Heart left ventricle (tissue), 16 donors: ENCODE measurements around the gene LGI1. TPM values are rescaled to one million over a fixed set of nuclear protein-coding genes. Genes with fewer than 3 reads are reported as not detected.

Experiments
- ATAC-seq, 4 donors: fragments of 200-7000 bp; cut with Tn5 transposase; one replicate each; pipeline ENCODE4 v1.9.1; 2020 to 2022; ENCODE audit warnings: moderate library complexity in 4 of 4, mild to moderate bottlenecking in 3 of 4, moderate number of reproducible peaks in 1 of 4
- DNase-seq, 5 donors: peaks; one replicate each; pipeline ENCODE4 v3.0.0-alpha.2; 2020
- H3K27ac ChIP-seq, 12 donors: fragments of 200-600 bp; sonication (generic) in 4 of 12; one replicate each; pipeline versions ENCODE4 v1.5.0 to v1.8.0; 2016 to 2022; ENCODE audit warnings: mild to moderate bottlenecking in 2 of 12
- H3K27me3 ChIP-seq, 9 donors: fragments of 200-600 bp; sonication (generic) in 2 of 9; one replicate each; pipeline versions ENCODE4 v1.5.1 to v1.8.0; 2016 to 2022; ENCODE audit warnings: mild to moderate bottlenecking in 3 of 9
- H3K36me3 ChIP-seq, 9 donors: fragments of 200-600 bp; sonication (generic) in 2 of 9; one replicate each; pipeline versions ENCODE4 v1.5.0 to v1.8.0; 2018 to 2022; ENCODE audit warnings: mild to moderate bottlenecking in 2 of 9
- H3K4me1 ChIP-seq, 12 donors: fragments of 200-600 bp; sonication (generic) in 4 of 12; one replicate each; pipeline versions ENCODE4 v1.5.0 to v1.8.0; 2016 to 2022; ENCODE audit warnings: mild to moderate bottlenecking in 3 of 12
- H3K4me3 ChIP-seq, 12 donors: fragments of 200-600 bp; sonication (generic) in 4 of 12; one replicate each; pipeline versions ENCODE4 v1.5.0 to v1.8.0; 2017 to 2022; ENCODE audit warnings: mild to moderate bottlenecking in 9 of 12, moderate library complexity in 4 of 12
- H3K9me3 ChIP-seq, 12 donors: fragments of 200-600 bp; sonication (generic) in 4 of 12; one replicate each; pipeline versions ENCODE4 v1.5.0 to v1.8.0; 2016 to 2022; ENCODE audit warnings: mild to moderate bottlenecking in 1 of 12
- POLR2A ChIP-seq, 2 donors: fragments of 450-650 bp; IDR thresholded peaks; one replicate each; pipeline ENCODE4 v1.6.1; 2017; ENCODE audit warnings: antibody characterized with exemption in 2 of 2, mild to moderate bottlenecking in 2 of 2, moderate library complexity in 2 of 2
- WGBS, 4 donors: extraction: QIAGEN DNeasy Blood & Tissue Kit in 2 of 4; methylation state at CpG; one replicate each; pipeline versions ENCODE4 v1.1.5 to v1.1.7; 2013 to 2018; 5-methylcytosine and 5-hydroxymethylcytosine counted together
- intact Hi-C, 10 donors: fragments of 100-400 bp; cut with DNase I; formaldehyde crosslinking; loops; one replicate each; pipeline versions ENCODE4 v1.11.1 to v1.14.2; 2022
- polyA plus RNA-seq, 2 donors: library from polyadenylated mRNA; stranded (reverse); fragments of 200-250 nt; gene quantifications; one replicate each; pipeline ENCODE4 v1.2.3, GENCODE V29; 2013
- total RNA-seq, 9 donors: library from RNA; depleted of rRNA in 2 of 9; stranded (reverse); fragments of >200 nt in 2 of 9; fragmentation: NEBNext Ultra II Directional in 3 of 9; extraction: Animal tissue kit (Norgen Biotek cat#: 25700) in 3 of 9; gene quantifications; one replicate each; pipeline versions ENCODE4 v1.1.0 to v1.2.4, GENCODE V29; 2016 to 2023
- TF ChIP-seq, protein P1 (sequence below), 12 donors: fragments of 200-600 bp; sonication (generic) in 4 of 12; IDR thresholded peaks; one replicate each; pipeline versions ENCODE4 v1.5.0 to v1.8.0; 2018 to 2022; ENCODE audit warnings: antibody characterized with exemption in 12 of 12, mild to moderate bottlenecking in 5 of 12
- donor health status: ischemic (EF 13 %, LVEDD 7.1; RV severe dilation, severe dysfunction).
- donor health status: healthy with polysubstance abuse.
- donor health status: DM: no; HTN: yes; CAD: no.
- donor health status: DM: no; HTN: no; CAD: no.
- donor health status: ischemic (EF 25% LVEDD 6.9; RV normal size, moderate dysfunction).
- donor health status: ischemic (EF 25% LVEDD 5.7; RV mildly dilated, moderate dysfunction).
- donor health status: healthy.
- donor health status: DM: yes; HTN: yes; CAD: no.
- donor health status: ischemic (EF 35%, LVEDD 5.7; RV mildly dilated, moderate dysfunction).
- donor health status: nonischemic (EF 11% LVEDD 7.7; RV severe dilation, severe dysfunction).
- donor health status: DM: yes; HTN: yes; CAD: no.
- donor health status: PGD.
- donor health status: ischemic (EF 29% LVEDD 5.4; RV normal size, mild dysfunction).
- donor health status: nonischemic (EF 23%, LVEDD 6.1; RV moderate dilation, normal function).

LGI1 gene
- total and polyA plus RNA-seq, 11 donors, result 0.30 to 0.57 (median 0.52) TPM; not detected in 8

DNA sequence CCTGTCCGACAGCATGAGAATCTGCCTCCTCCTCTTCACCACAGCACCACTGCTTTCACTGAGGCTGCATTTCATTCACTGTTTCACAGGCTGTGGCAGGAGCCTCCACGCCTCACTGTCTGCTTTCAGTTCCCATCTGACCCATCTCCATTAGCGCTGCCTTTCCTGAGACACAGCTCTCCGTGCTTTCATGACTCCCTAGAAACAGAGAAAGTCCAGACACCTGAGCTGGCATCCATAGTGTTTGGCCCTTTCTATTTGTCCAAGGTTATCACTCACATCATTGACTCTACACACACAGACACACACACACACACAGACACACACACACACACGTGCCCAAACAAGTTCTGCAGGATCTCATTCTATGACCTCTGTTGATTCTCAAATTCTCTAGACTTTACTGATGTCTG is 5.2 kb downstream of the LGI1 start:
- TF ChIP-seq, protein P1, sequence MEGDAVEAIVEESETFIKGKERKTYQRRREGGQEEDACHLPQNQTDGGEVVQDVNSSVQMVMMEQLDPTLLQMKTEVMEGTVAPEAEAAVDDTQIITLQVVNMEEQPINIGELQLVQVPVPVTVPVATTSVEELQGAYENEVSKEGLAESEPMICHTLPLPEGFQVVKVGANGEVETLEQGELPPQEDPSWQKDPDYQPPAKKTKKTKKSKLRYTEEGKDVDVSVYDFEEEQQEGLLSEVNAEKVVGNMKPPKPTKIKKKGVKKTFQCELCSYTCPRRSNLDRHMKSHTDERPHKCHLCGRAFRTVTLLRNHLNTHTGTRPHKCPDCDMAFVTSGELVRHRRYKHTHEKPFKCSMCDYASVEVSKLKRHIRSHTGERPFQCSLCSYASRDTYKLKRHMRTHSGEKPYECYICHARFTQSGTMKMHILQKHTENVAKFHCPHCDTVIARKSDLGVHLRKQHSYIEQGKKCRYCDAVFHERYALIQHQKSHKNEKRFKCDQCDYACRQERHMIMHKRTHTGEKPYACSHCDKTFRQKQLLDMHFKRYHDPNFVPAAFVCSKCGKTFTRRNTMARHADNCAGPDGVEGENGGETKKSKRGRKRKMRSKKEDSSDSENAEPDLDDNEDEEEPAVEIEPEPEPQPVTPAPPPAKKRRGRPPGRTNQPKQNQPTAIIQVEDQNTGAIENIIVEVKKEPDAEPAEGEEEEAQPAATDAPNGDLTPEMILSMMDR (IDR thresholded peaks at IDR 0.05), result no peak
- no peak for TF ChIP-seq POLR2A (IDR thresholded peaks at IDR 0.05)
- H3K27me3 ChIP-seq, result peaks cover 0 to 20% (median 0%) of the 10 kb centered on the region in 9 donors
- H3K27ac ChIP-seq, result no peak overlapping the region
- no peak for DNase-seq
- intact Hi-C loops, result no loop called here
- peaks cover 0 to 6% (median 0%) of the 10 kb centered on the region in 12 donors for H3K4me1 ChIP-seq
- H3K9me3 ChIP-seq, result no peaks in the 10 kb centered on the region
- 36 to 55% (median 42%) methylated on average over 5 of the region's 5 CpGs for WGBS, 4 donors
- ATAC-seq, result no peak
- no peaks in the 10 kb centered on the region for H3K36me3 ChIP-seq
- H3K4me3 ChIP-seq, result no peak overlapping the region

DNA sequence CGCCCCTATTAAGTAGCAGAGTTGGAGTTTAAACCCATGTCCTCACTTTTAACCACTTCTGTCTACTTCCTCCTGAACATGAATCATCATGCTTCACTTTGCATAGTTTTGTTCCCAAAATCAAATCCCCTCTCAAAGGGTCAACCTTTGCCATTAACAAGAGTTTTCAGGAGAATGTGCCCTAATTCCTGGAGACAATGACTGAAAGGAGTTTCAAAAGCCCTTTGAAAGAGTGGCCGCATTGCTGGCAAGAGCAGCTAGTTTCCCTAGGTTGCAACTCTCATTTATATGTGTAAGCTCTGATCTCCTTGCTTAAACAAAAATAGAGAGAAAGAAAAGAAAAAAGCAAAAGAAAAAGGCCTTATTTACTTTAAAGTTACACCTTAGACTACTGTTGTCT is 9.2 kb downstream of the LGI1 start:
- 89 to 94% (median 91%) methylated on average over 2 of the region's 2 CpGs for WGBS, 4 donors
- intact Hi-C loops, result no loop called here
- DNase-seq (no peak), ATAC-seq (no peak)
- no peaks in the 10 kb centered on the region for H3K4me1 ChIP-seq
- H3K4me3 ChIP-seq, result no peak overlapping the region
- H3K27me3 ChIP-seq, result no peaks in the 10 kb centered on the region
- no peaks in the 10 kb centered on the region for H3K36me3 ChIP-seq
- TF ChIP-seq, protein P1 (IDR thresholded peaks at IDR 0.05), result no peak
- no peak overlapping the region for H3K27ac ChIP-seq
- H3K9me3 ChIP-seq, result no peaks in the 10 kb centered on the region

DNA sequence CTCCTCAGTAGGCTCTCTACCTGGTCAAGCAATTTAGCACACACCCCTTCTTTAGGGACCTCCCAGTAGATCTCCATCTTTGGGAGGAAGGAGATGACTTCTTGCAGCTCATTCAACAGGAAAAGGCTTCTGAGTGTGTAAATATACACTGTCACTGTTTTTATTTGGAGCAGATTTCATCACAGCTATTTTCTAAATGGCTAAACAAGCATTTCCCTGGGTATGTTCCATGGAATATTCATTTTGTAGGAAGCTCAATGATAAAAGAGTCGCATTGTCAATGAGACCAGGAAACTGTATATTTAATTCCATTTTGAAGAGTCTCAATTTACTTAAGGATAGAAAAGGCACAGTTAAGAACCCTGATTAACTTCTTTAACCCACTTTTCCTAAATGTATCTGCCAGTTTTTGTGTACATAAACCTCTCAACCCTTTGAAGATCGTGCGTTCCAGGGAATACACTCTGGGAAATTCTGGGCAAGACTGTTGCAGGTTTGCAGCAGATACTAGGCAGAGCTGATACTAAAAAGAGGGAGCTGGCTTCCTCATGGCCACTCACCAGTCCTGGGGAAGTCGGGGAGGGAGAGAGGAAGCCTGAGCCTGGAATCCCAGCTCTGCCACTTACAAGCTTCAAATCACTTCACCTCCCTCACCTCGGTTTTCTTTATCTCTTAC is 10.1 kb downstream of the LGI1 start:
- intact Hi-C loops, result no loop called here
- 53 to 59% (median 55%) methylated on average over 5 of the region's 5 CpGs for WGBS, 4 donors
- H3K4me3 ChIP-seq, result no peak overlapping the region
- no peaks in the 10 kb centered on the region for H3K4me1 ChIP-seq
- H3K36me3 ChIP-seq, result no peaks in the 10 kb centered on the region
- DNase-seq (no peak), ATAC-seq (no peak)
- no peaks in the 10 kb centered on the region for H3K27me3 ChIP-seq
- no peak overlapping the region for H3K27ac ChIP-seq
- H3K9me3 ChIP-seq, result no peaks in the 10 kb centered on the region
- no peak for TF ChIP-seq POLR2A (IDR thresholded peaks at IDR 0.05)
- TF ChIP-seq, protein P1 (IDR thresholded peaks at IDR 0.05), result no peak

DNA sequence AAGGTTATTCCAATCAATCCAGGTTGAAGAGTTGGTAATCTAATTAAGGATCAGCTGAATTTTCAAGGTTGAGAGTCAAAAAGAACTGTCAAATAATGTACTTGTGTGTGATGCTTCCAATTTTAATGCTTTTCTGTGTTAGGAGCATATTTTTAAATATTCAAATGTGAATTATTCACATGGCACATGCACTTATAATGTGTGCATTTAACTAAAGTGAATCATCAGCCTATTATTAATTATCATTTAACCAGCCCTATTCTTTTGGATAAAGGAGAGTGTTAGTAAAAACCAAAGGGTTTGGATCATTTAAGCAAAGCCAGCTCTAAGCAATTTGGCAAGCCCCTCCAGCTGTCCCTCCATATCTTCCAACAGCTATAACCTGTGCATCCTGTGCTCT is 11.2 kb downstream of the LGI1 start:
- Histone ChIP-seq H3K27ac (no peak overlapping the region), H3K4me3 (no peak overlapping the region), H3K27me3 (no peaks in the 10 kb centered on the region), H3K4me1 (no peaks in the 10 kb centered on the region), H3K9me3 (no peaks in the 10 kb centered on the region), H3K36me3 (no peaks in the 10 kb centered on the region)
- no peak for ATAC-seq
- TF ChIP-seq, protein P1 (IDR thresholded peaks at IDR 0.05), result no peak
- TF ChIP-seq POLR2A (IDR thresholded peaks at IDR 0.05), result no peak
- no peak for DNase-seq
- intact Hi-C loops, result no loop called here
